ENCODE data around the gene FCGR3A.
"Not testable (repeated sequence)": the region's sequence is repeated elsewhere in the genome, so short reads cannot be mapped to it uniquely, and the experiment has no call there.

Gene FCGR3A

DNA sequence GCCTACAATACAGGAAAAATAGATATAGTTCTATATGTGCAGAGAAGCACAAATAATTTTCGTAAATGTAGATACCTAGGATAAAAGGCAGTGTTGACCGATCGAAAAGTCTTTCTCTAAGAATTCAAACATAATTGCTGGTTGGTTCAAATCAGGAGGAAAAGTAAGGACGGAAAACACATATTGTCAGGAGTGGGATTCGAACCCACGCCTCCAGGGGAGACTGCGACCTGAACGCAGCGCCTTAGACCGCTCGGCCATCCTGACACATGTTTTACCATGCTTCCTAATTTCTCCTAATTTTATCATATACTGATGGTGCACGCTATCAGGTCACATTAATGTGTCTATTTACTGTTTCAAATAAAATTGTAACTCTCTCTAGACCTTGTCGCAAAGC lies 19.5 kb downstream of the FCGR3A start:
- peak; percentile 74 for DNase-seq (ENCODE audit: low spot score)

DNA sequence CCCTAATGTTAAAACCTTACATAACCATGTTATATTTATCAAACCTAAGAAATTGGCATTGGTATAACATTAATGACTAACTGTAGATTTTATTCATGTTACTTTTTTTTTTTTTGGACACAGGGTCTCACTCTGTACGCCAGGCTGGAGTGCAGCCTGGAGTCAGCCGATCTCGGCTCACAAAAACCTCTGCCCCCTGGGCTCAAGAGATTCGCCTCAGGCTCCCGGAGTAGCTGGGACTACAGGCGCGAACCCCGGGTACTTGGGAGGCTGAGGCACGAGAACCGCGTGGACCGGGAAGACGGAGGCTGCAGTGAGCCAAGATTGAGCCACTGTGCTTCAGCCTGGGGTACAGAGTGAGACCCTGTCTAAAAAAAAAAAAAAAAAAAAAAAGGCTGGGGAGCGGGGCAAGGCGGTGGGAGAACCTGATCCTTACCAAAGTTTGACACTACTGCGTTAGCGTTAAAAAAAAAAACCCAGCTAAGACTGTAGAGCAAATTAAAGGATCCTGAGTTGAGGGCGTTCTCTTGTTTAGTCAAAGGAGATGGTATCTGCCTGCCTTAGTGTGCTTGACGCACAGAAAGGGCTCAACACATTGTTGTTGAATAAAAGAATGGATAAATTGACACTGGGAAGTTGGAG lies 20.0 kb downstream of the FCGR3A start:
- not testable (repeated sequence) for DNase-seq (ENCODE audit: low spot score)

DNA sequence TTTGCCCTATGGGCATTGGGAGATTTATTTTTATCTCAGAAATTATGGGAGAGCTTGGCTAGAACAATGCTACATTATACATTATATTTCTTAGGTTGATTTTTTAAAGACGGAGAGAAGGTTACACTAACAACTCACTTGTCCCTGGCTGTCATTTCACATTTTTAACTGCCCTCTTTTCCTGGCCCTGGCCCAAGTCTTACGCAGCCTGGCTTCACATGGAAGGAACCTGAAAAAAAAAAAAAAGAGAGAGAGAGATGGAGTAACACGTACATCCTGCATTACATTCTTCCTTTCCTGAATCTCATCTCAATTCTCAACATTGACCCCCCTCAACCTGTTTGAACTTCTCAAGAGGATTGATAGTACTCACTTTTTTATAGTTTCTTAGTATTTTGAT lies 21.1 kb downstream of the FCGR3A start:
- peak; percentile 20 for DNase-seq (ENCODE audit: low spot score)

DNA sequence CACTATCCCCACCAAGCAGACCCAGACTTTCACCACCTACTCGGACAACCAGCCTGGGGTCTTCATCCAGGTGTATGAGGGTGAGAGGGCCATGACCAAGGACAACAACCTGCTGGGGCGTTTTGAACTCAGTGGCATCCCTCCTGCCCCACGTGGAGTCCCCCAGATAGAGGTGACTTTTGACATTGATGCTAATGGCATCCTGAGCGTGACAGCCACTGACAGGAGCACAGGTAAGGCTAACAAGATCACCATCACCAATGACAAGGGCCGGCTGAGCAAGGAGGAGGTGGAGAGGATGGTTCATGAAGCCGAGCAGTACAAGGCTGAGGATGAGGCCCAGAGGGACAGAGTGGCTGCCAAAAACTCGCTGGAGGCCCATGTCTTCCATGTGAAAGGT lies 23.7 kb downstream of the FCGR3A start:
- DNase-seq (ENCODE audit: low spot score) = not testable (repeated sequence)

DNA sequence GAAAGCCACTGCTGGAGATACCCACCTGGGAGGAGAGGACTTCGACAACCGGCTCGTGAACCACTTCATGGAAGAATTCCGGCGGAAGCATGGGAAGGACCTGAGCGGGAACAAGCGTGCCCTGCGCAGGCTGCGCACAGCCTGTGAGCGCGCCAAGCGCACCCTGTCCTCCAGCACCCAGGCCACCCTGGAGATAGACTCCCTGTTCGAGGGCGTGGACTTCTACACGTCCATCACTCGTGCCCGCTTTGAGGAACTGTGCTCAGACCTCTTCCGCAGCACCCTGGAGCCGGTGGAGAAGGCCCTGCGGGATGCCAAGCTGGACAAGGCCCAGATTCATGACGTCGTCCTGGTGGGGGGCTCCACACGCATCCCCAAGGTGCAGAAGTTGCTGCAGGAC lies 24.3 kb downstream of the FCGR3A start:
- DNase-seq (ENCODE audit: low spot score) = not testable (repeated sequence)

DNA sequence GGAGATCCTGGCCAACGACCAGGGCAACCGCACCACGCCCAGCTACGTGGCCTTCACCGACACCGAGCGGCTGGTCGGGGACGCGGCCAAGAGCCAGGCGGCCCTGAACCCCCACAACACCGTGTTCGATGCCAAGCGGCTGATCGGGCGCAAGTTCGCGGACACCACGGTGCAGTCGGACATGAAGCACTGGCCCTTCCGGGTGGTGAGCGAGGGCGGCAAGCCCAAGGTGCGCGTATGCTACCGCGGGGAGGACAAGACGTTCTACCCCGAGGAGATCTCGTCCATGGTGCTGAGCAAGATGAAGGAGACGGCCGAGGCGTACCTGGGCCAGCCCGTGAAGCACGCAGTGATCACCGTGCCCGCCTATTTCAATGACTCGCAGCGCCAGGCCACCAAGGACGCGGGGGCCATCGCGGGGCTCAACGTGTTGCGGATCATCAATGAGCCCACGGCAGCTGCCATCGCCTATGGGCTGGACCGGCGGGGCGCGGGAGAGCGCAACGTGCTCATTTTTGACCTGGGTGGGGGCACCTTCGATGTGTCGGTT lies 24.8 kb downstream of the FCGR3A start:
- not testable (repeated sequence) for DNase-seq (ENCODE audit: low spot score)

DNA sequence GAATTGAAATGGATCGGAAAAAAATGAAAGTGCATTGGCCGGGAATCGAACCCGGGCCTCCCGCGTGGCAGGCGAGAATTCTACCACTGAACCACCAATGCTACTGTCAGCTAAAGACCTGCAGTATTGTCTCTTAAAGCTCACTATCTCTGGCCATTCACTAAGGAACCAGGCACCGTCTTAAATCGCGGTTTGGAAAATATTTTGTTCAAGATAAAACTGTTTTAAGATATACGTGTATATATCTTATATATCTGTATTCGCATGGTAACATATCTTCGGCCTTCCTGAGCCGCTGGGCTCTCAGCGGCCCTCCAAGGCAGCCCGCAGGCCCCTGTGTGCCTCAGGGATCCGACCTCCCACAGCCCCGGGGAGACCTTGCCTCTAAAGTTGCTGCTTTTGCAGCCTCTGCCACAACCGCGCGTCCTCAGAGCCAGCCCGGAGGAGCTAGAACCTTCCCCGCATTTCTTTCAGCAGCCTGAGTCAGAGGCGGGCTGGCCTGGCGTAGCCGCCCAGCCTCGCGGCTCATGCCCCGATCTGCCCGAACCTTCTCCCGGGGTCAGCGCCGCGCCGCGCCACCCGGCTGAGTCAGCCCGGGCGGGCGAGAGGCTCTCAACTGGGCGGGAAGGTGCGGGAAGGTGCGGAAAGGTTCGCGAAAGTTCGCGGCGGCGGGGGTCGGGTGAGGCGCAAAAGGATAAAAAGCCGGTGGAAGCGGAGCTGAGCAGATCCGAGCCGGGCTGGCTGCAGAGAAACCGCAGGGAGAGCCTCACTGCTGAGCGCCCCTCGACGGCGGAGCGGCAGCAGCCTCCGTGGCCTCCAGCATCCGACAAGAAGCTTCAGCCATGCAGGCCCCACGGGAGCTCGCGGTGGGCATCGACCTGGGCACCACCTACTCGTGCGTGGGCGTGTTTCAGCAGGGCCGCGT lies 25.5 kb downstream of the FCGR3A start, which contains the start of gene HSPA6:
Gene HSPA6, plus strand, starts transcription at position 724 of the 925 bp plus-strand sequence. Its CDS starts 119 bp downstream, at position 843.
- peak; percentile 84 for DNase-seq (ENCODE audit: low spot score)

DNA sequence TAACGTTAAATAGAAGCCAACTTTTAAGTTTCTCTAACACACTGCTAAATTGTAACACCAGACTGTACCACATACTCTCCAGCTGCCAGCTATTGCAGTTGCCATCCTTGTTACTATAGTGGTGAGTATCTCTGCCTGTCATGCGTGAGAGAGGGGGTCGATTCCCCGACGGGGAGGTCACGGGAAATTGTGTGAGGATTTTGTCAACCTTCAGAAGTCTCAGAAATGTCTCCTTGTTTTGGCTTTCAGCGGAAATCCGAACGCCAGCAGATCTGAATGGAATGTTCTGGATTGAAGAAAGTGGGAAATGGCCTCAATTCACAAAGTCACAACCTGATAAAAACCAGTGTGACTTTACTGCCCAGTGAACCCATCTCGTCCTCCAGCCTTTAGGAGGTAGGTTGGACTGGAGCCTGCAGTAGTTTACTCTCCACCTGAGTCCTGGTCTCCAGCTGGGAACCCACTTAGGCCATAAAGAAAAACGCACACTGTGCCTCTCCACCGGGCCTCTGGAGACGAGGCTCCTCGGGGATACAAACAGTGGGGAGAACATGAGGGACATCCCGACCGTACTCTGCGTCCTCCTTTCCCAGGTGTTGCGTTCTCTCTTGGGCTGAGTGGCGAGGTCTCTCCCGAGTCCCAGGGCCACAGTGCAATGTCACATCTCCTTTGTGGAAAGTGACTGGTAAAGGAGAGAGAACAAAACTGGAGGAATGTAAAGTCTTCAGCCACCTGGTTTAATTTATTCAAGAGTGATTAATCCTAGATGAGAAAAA lies 26.4 kb downstream of the FCGR3A start:
- not testable (repeated sequence) for DNase-seq (ENCODE audit: low spot score)

DNA sequence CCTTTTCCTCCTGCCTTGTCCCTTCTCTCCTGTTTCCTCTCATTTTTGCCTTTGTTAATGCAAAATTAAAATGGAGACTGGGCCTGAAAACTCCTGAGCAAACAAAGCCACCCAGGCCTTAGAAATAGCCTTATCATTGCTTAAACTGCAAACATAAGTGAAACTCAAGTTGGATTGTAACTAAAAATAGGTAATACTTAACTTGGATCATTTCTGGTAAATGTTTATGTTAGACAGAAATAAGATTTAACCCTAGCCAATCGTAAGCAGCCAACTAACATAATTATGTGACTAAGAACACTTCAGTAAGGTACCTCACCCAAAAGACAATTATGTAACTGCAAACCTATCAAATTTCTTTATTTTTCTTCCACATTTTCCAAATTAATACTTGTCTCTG lies 35.7 kb downstream of the FCGR3A start:
- not testable (repeated sequence) for DNase-seq (ENCODE audit: low spot score)

DNA sequence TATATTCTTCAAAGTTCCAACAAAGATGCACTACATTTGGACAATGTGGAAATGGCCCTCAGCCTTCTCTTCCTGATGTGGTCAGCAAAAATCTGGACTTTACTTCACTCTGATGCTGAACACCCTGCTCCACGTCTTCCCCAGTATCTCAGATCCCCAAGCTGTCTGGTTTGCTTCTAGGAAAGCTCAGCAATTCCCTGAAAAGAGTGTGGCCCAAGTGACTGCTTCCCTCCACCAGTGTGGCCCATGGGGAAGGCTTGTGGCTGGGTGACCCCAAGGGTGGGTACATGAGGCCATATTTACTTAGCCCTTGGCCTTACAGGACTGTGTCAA lies 36.2 kb downstream of the FCGR3A start:
- not testable (repeated sequence) for DNase-seq (ENCODE audit: low spot score)

DNA sequence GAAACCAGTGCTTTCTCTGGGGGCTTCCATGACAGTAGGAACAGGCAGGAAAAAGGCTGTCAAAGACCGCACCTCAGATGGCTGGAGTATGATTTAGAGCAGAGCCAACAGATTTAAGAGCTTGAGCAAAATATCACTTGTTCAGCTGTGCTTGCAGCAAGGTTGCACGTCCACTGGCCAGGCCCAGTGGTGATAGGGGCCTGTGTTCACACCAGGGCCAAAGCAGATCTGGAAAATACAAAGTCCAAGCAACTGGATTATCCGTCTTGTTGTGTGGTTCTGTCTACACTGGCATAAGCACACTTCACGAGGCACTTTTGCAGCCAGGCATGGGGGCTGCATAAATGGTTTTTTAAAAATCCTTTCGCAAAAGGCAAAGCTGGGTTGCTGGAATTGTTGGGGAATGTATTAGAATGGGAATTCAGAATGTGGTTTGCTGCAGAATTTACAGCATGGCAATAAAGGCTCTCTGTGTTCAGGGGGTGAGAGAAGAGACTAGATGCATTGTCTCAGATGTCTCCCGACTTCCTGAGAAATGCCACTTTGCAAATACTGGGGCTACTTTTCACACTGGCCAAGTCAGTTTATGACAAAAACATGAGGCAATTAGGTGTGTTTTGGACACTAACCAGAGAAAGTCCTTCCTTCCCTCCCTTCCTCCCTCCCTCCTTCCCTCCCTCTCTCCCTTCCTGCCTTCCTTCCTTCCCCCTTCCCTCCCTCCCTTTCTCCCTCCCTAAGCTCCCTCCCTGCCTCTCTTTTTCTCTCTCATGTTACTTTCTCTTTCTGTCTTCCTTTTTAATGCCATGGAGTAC lies 36.8 kb downstream of the FCGR3A start:
- DNase-seq (ENCODE audit: low spot score) = not testable (repeated sequence)

DNA sequence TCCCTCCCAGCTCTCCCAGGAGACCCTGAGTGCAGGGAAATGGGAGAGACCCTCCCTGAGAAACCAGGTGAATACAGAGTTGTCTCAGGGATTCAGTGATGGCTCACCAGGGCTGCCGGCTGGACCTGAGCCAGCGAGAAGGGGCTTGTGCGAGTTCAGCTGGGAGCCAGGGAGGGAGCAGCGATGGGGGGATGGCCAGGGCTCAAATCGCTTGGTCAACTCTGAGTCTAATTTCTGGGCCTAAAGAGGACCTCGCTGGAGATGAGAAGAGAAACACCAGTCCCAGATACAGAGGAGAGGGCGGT lies 37.9 kb downstream of the FCGR3A start:
- no peak for DNase-seq (ENCODE audit: low spot score)

DNA sequence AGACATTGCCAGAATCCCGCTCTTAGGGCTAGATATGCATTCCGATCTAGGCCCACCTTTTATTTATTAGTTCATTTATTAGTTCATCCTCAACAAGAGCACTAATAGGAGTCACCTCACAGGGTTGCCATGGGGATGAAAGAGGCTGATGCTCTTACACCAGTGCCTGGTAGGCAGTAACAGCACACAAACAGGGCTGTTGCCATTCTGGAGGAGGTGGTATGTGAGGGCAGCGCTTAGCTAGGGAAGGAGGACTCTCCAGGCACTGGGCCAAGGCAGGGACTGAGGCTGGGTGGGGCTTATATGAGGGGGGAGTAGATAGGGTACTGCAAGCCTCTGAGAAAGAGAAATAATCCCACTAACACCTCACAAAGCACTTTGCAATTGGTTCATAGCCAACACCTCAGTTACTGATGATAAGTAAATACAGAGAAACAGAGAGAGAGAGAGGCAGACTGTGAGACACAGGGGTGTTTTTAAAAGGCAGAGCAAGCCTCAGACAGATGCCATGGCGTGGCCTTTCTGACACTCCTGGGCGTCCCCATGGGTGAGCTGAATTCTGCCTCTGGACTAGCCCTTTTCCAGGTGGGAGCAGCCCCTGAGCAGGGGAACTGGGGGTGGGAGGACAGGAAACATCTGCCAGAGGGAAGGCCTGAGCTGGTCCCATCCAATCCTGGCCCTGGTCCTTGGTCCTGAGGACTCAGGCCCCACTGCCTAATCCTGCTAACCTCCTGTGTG lies 38.4 kb downstream of the FCGR3A start:
- DNase-seq (ENCODE audit: low spot score) = no peak

DNA sequence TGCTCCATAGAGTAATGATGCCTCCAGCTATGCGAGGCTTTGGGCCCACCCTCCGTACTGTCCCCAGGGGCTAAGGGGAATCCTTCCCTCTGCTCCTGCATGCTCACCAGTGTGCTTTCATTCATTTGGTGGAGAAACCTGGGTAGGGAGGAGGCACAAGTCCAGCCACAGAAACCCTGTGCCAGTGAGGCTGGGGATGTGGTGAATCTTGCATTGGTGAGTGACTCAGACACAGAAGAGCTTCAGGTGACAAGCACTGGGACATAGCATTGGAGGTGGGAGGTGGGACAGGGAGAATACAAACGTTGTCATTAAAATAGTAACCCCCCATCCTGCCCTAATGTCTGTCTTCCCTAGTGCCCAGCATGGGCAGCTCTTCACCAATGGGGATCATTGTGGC lies 39.1 kb downstream of the FCGR3A start:
- no peak for DNase-seq (ENCODE audit: low spot score)

DNA sequence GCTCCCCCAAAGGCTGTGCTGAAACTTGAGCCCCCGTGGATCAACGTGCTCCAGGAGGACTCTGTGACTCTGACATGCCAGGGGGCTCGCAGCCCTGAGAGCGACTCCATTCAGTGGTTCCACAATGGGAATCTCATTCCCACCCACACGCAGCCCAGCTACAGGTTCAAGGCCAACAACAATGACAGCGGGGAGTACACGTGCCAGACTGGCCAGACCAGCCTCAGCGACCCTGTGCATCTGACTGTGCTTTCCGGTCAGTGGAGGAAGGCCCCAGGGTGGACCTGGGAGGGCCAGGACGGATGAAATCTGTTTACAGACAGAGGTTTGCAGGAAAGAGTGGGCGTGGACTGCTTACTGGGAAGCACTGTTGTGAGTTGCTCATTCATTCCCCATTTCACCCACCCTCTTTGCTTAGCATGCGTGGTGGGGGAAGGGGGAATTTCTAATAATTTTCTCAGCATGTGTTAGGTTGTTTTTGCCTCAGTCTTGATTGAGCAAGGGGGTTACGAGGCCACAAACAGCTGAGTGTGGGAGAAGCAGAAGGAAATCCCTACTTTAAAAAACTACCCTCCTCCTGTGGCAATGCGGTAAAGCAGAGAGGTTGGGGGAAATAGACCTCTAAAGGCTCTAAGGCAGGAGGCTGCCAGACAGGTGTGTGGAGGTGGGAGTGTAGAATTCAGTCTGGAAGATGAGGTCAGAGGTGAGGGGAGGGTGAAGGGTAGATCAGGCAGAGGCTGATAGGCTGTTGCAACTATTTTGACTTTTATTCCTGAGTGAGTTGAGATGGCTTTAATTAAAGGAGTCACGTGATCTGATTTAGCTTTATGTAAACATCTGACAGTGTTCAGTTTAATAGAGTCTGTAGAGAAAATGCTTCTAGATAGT lies 43.0 kb downstream of the FCGR3A start:
- DNase-seq (ENCODE audit: low spot score) = no peak

DNA sequence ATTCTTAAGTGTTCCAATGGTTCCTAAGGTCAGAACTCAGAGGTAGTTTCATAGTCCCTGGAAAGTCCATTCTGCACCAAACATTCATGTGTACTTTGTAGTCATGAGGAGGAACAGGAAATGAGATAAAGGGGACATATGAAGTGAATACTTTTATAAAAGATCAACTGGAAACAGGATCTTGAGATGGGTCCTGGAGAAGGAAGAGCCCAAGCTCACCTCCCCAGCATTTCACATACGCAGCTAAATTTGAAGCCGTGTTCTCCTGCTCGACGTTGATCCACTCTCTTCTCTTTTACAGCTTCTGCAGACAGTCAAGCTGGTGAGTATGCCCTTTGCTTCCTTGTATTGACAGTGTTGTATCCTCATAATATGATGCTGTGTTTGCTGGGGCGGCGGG lies 43.9 kb downstream of the FCGR3A start:
- DNase-seq (ENCODE audit: low spot score) = no peak

DNA sequence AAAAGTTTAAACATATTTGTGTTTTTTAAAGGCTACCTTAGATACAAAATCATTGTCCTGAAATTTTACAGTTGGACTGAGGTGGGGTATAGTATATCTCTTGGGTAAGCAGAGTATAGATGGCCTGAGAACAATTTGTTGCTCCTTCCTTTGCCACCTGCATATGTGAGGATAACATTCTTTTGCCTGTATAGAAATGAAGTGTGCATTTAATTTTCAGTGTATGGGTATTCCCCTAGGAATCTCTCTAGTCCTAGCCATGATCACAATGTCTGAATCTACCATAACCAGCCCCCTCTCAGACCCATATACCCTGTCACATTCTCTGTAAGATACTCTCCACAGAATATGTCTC lies 46.2 kb downstream of the FCGR3A start:
- no peak for DNase-seq (ENCODE audit: low spot score)

DNA sequence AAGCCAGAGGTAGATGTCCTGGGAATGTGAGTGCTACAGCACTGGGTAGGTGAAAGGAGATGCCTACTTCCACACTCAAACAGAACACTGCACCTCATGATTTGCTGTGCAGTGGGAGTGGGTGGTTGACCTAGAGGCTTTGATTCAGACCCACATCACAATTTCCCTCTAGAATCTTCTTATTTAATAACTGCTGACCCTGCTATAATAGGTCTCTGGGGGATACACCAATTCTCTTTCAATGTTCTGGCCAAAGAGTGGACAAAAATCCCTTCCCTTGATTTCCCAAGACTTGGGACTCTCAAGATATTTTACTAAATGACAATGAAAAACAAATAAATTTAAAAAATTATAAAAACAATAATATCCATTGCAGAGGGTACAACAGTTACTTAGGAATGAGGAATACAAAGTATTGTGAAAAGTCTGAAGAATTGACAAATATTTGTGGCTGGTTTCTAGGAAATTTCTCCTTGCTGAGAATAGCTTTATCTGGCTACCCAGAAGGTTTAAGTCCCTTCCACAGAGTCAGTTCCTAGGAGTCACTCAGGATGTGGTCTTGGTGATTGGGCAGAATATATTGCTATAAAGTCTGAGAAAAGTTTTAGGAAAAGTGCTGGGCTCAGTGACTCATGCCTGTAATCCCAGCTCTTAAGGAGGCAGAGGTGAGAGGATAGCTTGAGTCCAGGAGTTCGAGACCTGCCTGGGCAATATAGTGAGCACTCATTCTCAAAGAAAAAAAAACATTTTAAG lies 46.8 kb downstream of the FCGR3A start:
- peak; percentile 17 for DNase-seq (ENCODE audit: low spot score)

DNA sequence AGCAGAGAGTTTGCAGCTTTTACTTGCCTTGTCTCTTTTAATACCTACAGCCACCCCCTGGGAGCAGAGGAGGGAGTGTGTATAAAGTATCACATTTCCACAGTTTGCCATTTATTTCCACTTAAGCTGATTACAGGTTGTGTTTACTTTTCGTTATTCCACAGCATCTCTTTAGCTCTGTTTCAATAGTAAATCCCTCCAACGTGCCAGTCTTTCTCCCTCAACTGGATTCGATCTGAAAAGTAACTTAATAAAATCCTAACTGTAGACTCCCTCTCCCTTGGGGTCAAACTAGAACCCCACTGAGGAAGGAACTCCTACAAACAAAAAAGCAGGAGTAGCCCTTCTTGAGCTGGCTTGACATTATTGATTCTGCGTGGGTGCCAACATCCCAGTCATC lies 47.4 kb downstream of the FCGR3A start:
- no peak for DNase-seq (ENCODE audit: low spot score)

Data from kidney tubule cell (primary cell).